Fibroblast of skin of scalp (primary cell): ENCODE results near the gene KDSR.
"Not testable (repeated sequence)": the region's sequence is repeated elsewhere in the genome, so short reads cannot be mapped to it uniquely, and the experiment has no call there.

Experiments used
- DNase-seq: peaks from one replicate; pipeline ENCODE4 v3.0.0-alpha.2; 2013

Gene KDSR

DNA sequence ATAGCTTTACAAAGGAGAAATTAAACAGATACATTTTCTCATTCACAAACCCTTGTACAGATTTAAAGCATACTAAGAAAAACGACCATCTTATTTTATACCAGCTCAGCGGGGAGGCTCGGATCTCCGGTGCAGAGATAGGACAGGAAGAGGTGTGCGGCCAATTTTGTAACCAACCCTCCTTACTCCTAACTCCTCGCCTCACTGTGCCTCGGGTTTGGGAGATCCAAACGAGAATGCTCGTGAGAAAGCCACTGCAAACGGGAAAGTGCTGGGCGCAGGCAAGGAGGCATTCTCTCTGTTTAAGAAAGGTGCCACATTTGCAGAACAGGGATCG is 1.2 kb downstream of the KDSR start:
- no peak for DNase-seq

DNA sequence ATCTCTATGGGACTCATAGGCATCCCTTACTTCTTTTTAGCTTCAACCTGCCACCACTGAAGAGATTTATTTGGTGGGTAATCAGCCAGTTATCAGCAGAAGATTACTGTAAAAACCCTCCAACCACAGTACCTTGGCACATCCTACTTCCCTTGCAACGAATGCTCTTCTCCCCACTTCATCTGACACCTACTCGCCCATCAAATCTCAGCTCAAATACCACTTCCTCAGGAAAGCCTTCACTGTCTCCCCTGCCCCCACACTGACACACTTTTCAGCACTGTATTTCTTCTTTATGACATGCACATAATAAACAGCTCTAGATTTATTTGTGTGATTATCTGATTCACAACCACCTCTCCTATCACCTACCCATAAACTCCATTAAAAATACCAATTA is 3.1 kb downstream of the KDSR start:
- no peak for DNase-seq

DNA sequence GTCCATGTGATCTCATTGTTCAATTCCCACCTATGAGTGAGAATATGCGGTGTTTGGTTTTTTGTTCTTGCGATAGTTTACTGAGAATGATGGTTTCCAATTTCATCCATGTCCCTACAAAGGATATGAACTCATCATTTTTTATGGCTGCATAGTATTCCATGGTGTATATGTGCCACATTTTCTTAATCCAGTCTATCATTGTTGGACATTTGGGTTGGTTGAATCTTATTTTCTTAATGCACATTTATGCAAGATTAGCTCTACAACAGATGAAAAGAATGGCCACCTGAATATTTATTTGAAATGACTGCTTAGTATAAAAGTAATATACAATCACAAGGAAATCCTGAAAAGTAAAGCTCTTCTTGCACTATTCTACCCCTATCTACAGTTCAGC is 3.6 kb downstream of the KDSR start:
- DNase-seq: not testable (repeated sequence)

- DNase-seq: no peak
Observed at GRCh38 chr18:63356272-63356896, 10.6 kb downstream of the KDSR start.

GRCh38 chr18:63350230-63350629 is 16.8 kb downstream of the KDSR start:
- no peak for DNase-seq

DNA sequence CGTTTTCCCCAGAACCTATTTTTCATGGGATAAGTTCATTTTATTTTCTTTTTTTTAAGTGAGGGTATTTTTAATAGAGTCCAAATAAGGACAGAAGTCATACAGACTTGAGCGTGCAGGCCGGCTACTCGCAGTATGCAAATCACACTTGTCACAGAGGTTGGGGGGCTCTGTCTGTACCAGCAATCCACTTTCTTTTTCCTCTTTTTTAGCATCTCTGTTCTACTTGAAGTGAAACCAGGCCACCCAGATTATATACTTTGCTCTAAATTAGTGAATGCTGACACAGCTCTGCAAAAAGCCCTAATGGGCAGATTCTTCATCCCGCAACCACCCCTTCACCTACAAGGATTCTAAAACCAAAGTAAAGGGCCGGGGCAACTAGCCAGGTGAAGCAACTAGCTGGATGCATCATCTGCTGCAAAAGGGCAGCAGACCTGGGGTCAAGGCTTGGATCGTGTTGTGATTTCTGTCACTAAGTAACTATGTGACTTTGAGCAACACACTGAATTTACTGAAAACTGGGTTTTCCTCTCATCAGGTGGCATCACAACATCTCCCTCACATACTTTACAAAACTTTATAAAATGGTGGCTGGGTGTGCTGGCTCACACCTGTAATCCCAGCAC is 18.4 kb downstream of the KDSR start:
- no peak for DNase-seq

- DNase-seq: no peak
Observed at GRCh38 chr18:63346480-63347183, 20.4 kb downstream of the KDSR start.

- no peak for DNase-seq
Observed at GRCh38 chr18:63346031-63346430, 21.0 kb downstream of the KDSR start.

GRCh38 chr18:63344918-63345317 is 22.1 kb downstream of the KDSR start:
- no peak for DNase-seq

DNA sequence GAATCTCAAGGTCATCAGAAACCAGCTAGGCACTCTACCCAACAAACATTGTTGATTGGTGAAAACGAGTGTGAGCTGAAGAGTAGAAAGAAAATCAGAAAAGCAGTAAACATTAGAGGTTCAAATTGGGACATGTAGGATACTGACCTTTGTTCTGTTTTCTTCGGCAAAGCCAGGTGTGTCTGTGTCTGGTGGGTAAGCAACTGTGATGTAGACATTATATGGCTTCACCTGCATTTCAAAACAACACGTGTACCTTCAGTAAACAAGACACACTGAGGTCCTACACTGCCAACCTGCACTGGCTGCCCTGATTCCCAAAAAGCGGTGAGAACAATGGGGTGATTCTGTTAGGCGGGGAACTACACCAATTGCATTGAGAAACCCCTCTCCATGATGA is 22.7 kb downstream of the KDSR start:
- no peak for DNase-seq

DNA sequence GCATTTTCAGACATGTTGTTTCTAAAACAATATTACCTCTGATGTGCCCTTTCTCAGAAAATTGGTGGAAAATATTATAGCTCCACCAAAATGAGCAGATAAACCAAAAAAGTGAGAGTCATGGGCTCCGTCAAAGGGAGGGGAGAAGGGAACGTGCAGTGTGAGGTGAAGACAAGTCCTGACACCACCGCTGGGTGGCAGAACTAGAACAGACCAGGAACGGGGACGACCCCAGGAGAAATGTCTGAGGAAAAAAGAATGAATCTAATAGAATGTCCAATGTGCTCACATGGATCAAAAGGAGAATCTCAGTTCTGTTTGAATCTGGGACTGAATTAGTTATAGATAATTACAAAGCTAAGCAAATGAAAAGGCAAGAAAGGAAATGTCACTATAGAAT is 24.8 kb downstream of the KDSR start:
- DNase-seq: peak; percentile 44

- DNase-seq: peak; percentile 61
Observed at GRCh38 chr18:63339920-63340484, 27.0 kb downstream of the KDSR start.

GRCh38 chr18:63336366-63337099 is 30.5 kb downstream of the KDSR start:
- peak; percentile 93 for DNase-seq

DNA sequence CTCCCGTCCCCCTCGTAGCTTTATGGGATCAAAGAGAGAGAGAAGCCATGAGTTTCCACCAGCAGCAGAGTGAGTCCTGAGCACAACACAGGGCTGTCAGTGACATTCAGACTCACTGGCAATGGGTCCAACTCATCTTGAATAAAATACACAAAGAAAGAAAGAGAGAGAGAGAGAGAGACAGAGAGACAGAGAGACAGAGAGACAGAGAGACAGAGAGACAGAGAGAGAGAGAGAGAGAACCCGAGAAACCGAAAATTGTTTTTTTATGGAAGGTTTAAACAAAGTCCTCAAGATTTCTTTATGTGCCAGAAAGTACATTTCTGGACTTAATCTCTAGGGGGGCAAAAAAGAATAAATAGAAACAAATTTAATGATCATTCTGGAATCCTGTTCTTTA is 35.9 kb downstream of the KDSR start:
- no peak for DNase-seq

DNA sequence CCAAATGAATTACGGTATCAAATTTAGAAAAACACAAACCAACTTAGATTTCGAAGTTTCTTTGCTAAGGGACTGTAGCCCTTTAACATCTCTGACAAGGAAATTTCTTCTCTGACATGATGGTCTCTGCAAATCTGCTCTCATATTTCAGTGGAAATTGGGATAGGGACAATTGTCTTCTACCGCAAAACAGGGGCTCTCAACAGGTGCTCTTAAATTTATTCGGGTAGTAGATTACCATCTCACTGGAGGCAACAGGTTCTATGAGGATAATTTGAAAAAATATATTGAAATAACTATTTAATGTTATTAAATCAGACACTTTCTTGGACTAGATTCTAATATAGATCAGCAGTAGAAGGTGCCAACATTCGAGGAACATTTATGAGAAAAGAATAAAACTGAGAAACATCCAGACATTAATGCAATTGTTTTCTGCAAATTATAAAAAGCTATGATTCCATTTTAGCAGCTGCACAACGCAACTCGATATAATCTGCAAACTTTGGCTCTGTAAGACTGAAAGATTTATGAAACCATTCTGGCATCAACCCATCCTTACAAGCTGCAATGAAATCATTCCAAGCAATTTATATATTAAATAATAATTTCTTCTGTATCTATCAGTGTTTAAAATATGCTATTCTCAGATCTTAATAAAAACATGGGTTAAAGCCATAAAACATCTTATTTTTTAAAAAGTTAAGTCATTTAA is 37.4 kb downstream of the KDSR start:
- no peak for DNase-seq

GRCh38 chr18:63326011-63326410 is 41.0 kb downstream of the KDSR start:
- DNase-seq: no peak

- no peak for DNase-seq
Observed at GRCh38 chr18:63325086-63325686, 41.8 kb downstream of the KDSR start.

DNA sequence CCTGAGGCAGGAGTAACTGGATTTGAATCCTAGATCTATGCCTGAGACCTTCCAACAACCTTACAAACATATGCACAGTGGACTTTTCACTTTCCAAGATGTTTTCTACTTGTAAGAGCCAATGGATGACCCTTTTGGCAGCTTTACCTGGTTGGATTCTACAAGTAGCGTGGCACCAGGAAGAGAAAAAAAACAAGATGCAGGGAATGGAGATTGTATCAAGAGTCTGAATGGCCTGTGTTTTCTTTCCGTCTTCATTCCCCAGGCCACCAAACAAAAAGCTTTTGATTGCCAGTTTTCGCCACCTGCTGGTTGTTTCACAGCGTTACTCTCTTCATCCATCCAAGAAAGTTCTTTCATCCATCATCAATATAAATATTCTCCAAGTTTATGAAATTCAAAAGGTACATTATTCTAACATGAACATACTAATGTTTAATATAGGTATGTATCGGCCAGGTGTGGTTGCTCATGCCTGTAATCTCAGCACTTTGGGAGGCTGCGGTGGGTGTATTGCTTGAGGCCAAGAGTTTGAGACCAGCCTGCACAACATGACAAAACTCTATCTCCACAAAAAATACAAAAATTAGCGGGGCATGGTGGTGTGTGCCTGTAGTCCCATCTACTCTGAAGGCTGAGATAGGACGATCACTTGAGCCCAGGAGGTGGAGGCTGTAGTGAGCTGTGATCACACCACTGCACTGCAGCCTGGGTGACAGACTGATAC is 43.9 kb downstream of the KDSR start:
- peak; percentile 73 for DNase-seq

GRCh38 chr18:63322206-63322605 is 44.8 kb downstream of the KDSR start:
- DNase-seq: no peak

- DNase-seq: no peak
Observed at GRCh38 chr18:63321291-63321690, 45.7 kb downstream of the KDSR start.

DNA sequence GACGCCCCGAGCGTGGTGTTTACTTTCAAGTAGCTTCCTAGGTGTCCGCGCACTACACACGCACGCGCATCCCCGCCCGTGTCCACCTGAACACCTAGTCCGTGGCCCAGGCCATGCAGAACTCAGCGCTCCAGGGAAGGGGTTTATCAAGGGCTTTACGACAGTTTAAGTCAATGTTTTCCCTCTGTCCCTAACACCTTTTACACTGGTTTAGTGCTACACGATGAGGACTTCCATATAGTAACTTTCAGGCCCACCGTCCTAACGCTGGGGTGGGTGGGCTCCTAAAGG is 46.1 kb downstream of the KDSR start:
- DNase-seq: no peak
